Measurements from ENCODE around the gene NDOR1.

NDOR1 gene
- long read RNA-seq, partial matches to known transcripts: 5 of 29 reads
- long read RNA-seq, other reads (novel, unspliced or antisense): 19 of 29 reads

- Histone ChIP-seq H3K27me3 (ENCODE audit: insufficient read depth, poor library complexity, severe bottlenecking) (no peaks in the 10 kb centered on the region), H3K4me3 (replicated peaks; ENCODE audit: insufficient read depth, low read length) (peak within 1 kb of the TSS; percentile 96), H3K27ac (replicated peaks) (peak within 1 kb of the TSS; percentile 80)
- TF ChIP-seq REST (IDR thresholded peaks at IDR 0.05; ENCODE audit: insufficient replicate concordance, low read depth) (peak; percentile 59), POLR2AphosphoS5 (IDR thresholded peaks at IDR 0.05; ENCODE audit: low read depth) (peak; percentile 84; the same call in 1 of the 2 replicates), CTCF (IDR thresholded peaks at IDR 0.05; ENCODE audit: insufficient read depth, low read length) (no peak), GABPA (IDR thresholded peaks at IDR 0.05; ENCODE audit: low read depth) (peak; percentile 96), SPI1 (IDR thresholded peaks at IDR 0.05; ENCODE audit: borderline replicate concordance, low read depth) (peak; percentile 32; the same call in 1 of the 2 replicates)
- DNase-seq (ENCODE audit: low read depth in 1 of 2, low spot score in 1 of 2): peak; percentile 82 to 89
These were observed at the start of gene NDOR1, which contains the start of gene TMEM203 for GRCh38 chr9:137205126-137206069. TSS of gene NDOR1 (plus strand) at chr9:137205700. CDS start at chr9:137205778, 78 bp downstream. TSS of gene TMEM203 (minus strand) at chr9:137205648. CDS start at chr9:137205414, 234 bp downstream.

- Histone ChIP-seq H3K27me3 (ENCODE audit: insufficient read depth, poor library complexity, severe bottlenecking) (peaks cover 47% of the 10 kb centered on the region), H3K4me3 (replicated peaks; ENCODE audit: insufficient read depth, low read length) (no peak overlapping the region), H3K27ac (replicated peaks) (no peak overlapping the region)
- TF ChIP-seq GABPA (IDR thresholded peaks at IDR 0.05; ENCODE audit: low read depth): no peak
- no peak for TF ChIP-seq SPI1 (IDR thresholded peaks at IDR 0.05; ENCODE audit: borderline replicate concordance, low read depth)
- TF ChIP-seq CTCF (IDR thresholded peaks at IDR 0.05; ENCODE audit: insufficient read depth, low read length): no peak
- TF ChIP-seq REST (IDR thresholded peaks at IDR 0.05; ENCODE audit: insufficient replicate concordance, low read depth): no peak
- TF ChIP-seq POLR2AphosphoS5 (IDR thresholded peaks at IDR 0.05; ENCODE audit: low read depth): no peak
- no peak for DNase-seq (ENCODE audit: low read depth in 1 of 2, low spot score in 1 of 2)
These were observed 48.7 kb upstream of the NDOR1 start for GRCh38 chr9:137156567-137157375.

- Histone ChIP-seq H3K27me3 (ENCODE audit: insufficient read depth, poor library complexity, severe bottlenecking) (peaks cover 54% of the 10 kb centered on the region), H3K27ac (replicated peaks) (no peak overlapping the region), H3K4me3 (replicated peaks; ENCODE audit: insufficient read depth, low read length) (no peak overlapping the region)
- no peak for DNase-seq (ENCODE audit: low read depth in 1 of 2, low spot score in 1 of 2)
- TF ChIP-seq POLR2AphosphoS5 (IDR thresholded peaks at IDR 0.05; ENCODE audit: low read depth) (peak; percentile 45; the same call in 1 of the 2 replicates), REST (IDR thresholded peaks at IDR 0.05; ENCODE audit: insufficient replicate concordance, low read depth) (no peak), SPI1 (IDR thresholded peaks at IDR 0.05; ENCODE audit: borderline replicate concordance, low read depth) (no peak), GABPA (IDR thresholded peaks at IDR 0.05; ENCODE audit: low read depth) (no peak), CTCF (IDR thresholded peaks at IDR 0.05; ENCODE audit: insufficient read depth, low read length) (no peak)
These were observed 47.7 kb upstream of the NDOR1 start for GRCh38 chr9:137157618-137158415.

Measured in HL-60 (cell line).